CD14-positive monocyte (primary cell): ENCODE data around the gene PRSS33. TPM values are rescaled to one million over a fixed set of nuclear protein-coding genes. Genes with fewer than 3 reads are reported as not detected.

Experiments
- DNase-seq, 3 donors: peaks; one replicate each; pipeline ENCODE4 v3.0.0-alpha.2; 2011 to 2022
- H2AFZ ChIP-seq: 2 replicates; pipeline ENCODE4 v1.6.0; 2012; ENCODE audit warnings: mild to moderate bottlenecking, low read depth, low read length, inconsistent platforms; ENCODE audit not compliant: insufficient read depth, poor library complexity, severe bottlenecking
- H3K27ac ChIP-seq, 2 donors: 1 replicate in 1 of 2; 2 replicates in 1 of 2; pipeline ENCODE4 v1.5.1; 2012 to 2013; ENCODE audit warnings: low read length in 2 of 2, control low read depth in 1 of 2, inconsistent platforms in 1 of 2, low read depth in 1 of 2, mild to moderate bottlenecking in 1 of 2
- H3K27me3 ChIP-seq, 2 donors: one replicate each; pipeline versions ENCODE4 v1.6.0 to v1.6.1; 2011 to 2013; ENCODE audit warnings: low read length in 2 of 2; ENCODE audit not compliant: control insufficient read depth in 2 of 2, insufficient read depth in 2 of 2
- H3K36me3 ChIP-seq, 2 donors: replicated peaks in 1 of 2; 1 replicate in 1 of 2; 2 replicates in 1 of 2; pipeline versions ENCODE4 v1.5.1 to v1.6.1; 2012 to 2013; ENCODE audit warnings: low read length in 2 of 2, control low read depth in 1 of 2, inconsistent platforms in 1 of 2, mild to moderate bottlenecking in 1 of 2; ENCODE audit not compliant: insufficient read depth in 2 of 2, control insufficient read depth in 1 of 2
- H3K4me1 ChIP-seq, 2 donors: 1 replicate in 1 of 2; 2 replicates in 1 of 2; pipeline versions ENCODE4 v1.5.1 to v1.6.1; 2012 to 2013; ENCODE audit warnings: low read length in 2 of 2, control low read depth in 1 of 2, inconsistent platforms in 1 of 2, mild to moderate bottlenecking in 1 of 2, moderate library complexity in 1 of 2; ENCODE audit not compliant: insufficient read depth in 2 of 2, control insufficient read depth in 1 of 2
- H3K4me2 ChIP-seq: replicated peaks from 2 replicates; pipeline ENCODE3; 2012; ENCODE audit warnings: low read length, moderate library complexity, mild to moderate bottlenecking; ENCODE audit not compliant: poor library complexity, severe bottlenecking; ENCODE audit errors: extremely low read depth
- H3K4me3 ChIP-seq, 3 experiments: fragments of 200-600 bp in 1 of 3; sonication (generic) in 1 of 3; replicated peaks in 1 of 3; 1 replicate in 2 of 3; 2 replicates in 1 of 3; pipeline ENCODE4 v1.5.1; 2011 to 2013; ENCODE audit warnings: low read length in 3 of 3, mild to moderate bottlenecking in 3 of 3, control low read depth in 2 of 3, low read depth in 2 of 3, inconsistent platforms in 1 of 3, moderate library complexity in 1 of 3
- H3K79me2 ChIP-seq: 2 replicates; pipeline ENCODE4 v1.6.0; 2012; ENCODE audit warnings: mild to moderate bottlenecking, control low read depth, inconsistent platforms, low read length, moderate library complexity; ENCODE audit not compliant: insufficient read depth
- H3K9ac ChIP-seq: 2 replicates; pipeline ENCODE4 v1.6.0; 2017; ENCODE audit warnings: low read length, mild to moderate bottlenecking; ENCODE audit not compliant: insufficient read depth, poor library complexity, severe bottlenecking
- H3K9me3 ChIP-seq, 2 donors: replicated peaks in 1 of 2; 1 replicate in 1 of 2; 2 replicates in 1 of 2; pipeline versions ENCODE4 v1.5.1 to v1.6.1; 2012 to 2013; ENCODE audit warnings: low read length in 2 of 2, control low read depth in 1 of 2; ENCODE audit not compliant: control insufficient read depth in 1 of 2, insufficient read depth in 1 of 2
- H4K20me1 ChIP-seq: 2 replicates; pipeline ENCODE4 v1.6.0; 2012; ENCODE audit warnings: mild to moderate bottlenecking, low read length, control low read depth, moderate library complexity; ENCODE audit not compliant: insufficient read depth
- H3K27ac Mint-ChIP-seq, 7 donors: one replicate each; pipeline ENCODE4 v1.8.0; 2020; ENCODE audit warnings: mild to moderate bottlenecking in 7 of 7, mixed read lengths in 7 of 7, moderate library complexity in 6 of 7, inconsistent platforms in 2 of 7
- H3K27me3 Mint-ChIP-seq, 3 donors: one replicate each; pipeline ENCODE4 v1.8.0; 2021 to 2022; ENCODE audit warnings: low read depth in 3 of 3, mild to moderate bottlenecking in 3 of 3, mixed read lengths in 3 of 3, moderate library complexity in 3 of 3, inconsistent platforms in 1 of 3
- H3K36me3 Mint-ChIP-seq, 2 donors: one replicate each; pipeline ENCODE4 v1.8.0; 2020; ENCODE audit warnings: mixed read lengths in 2 of 2, inconsistent platforms in 1 of 2, mild to moderate bottlenecking in 1 of 2
- H3K4me1 Mint-ChIP-seq: one replicate; pipeline ENCODE4 v1.8.0; 2020; ENCODE audit warnings: mild to moderate bottlenecking, mixed read lengths
- H3K4me3 Mint-ChIP-seq, 2 donors: one replicate each; pipeline ENCODE4 v1.8.0; 2020; ENCODE audit warnings: mild to moderate bottlenecking in 2 of 2, mixed read lengths in 2 of 2, moderate library complexity in 1 of 2
- H3K9me3 Mint-ChIP-seq, 7 donors: one replicate each; pipeline ENCODE4 v1.8.0; 2020 to 2022; ENCODE audit warnings: mixed read lengths in 7 of 7, mild to moderate bottlenecking in 6 of 7, moderate library complexity in 6 of 7, inconsistent platforms in 2 of 7
- CTCF ChIP-seq: fragments of 200-600 bp; IDR thresholded peaks from one replicate; pipeline ENCODE4 v1.8.0; 2022; ENCODE audit warnings: antibody characterized with exemption, mild to moderate bottlenecking
- WGBS: methylation state at CpG from one replicate; pipeline ENCODE4 v1.1.5; 2013; ENCODE audit warnings: missing lambda C conversion rate; ENCODE audit not compliant: insufficient coverage; 5-methylcytosine and 5-hydroxymethylcytosine counted together
- intact Hi-C, 2 donors: fragments of 100-400 bp; cut with micrococcal nuclease; formaldehyde crosslinking; loops; one replicate each; pipeline versions ENCODE4 v1.15.0 to v1.15.1; 2023
- polyA plus RNA-seq, 3 donors: library from polyadenylated mRNA; depleted of rRNA in 1 of 3; unstranded in 2 of 3; stranded (reverse) in 1 of 3; fragments of 300-500 nt in 2 of 3; fragments of >200 nt in 1 of 3; fragmentation: Illumina TruSeq in 2 of 3; gene quantifications; 1 replicate in 2 of 3; 2 replicates in 1 of 3; pipeline ENCODE4 v1.2.3, GENCODE V29; 2012 to 2021

PRSS33 gene
- polyA plus RNA-seq, 3 donors: 0.05 TPM; not detected in 2

GRCh38 chr16:2811703-2812471 is 24.5 kb upstream of the PRSS33 start:
- H3K4me3 ChIP-seq: no peak overlapping the region

GRCh38 chr16:2810651-2811050 is 23.3 kb upstream of the PRSS33 start:
- Histone ChIP-seq H3K36me3 (no peaks in the 10 kb centered on the region), H3K9ac (no peak overlapping the region), H3K79me2 (no peaks in the 10 kb centered on the region), H2AFZ (no peak overlapping the region), H4K20me1 (no peaks in the 10 kb centered on the region), H3K4me1 (peaks cover 5 to 6% of the 10 kb centered on the region in 2 donors), H3K27ac (no peak overlapping the region), H3K4me2 (no peak overlapping the region), H3K9me3 (no peaks in the 10 kb centered on the region), H3K4me3 (no peak overlapping the region), H3K27me3 (peaks cover 0 to 5% of the 10 kb centered on the region in 2 donors)
- Mint-ChIP-seq H3K36me3 (no peaks in the 10 kb centered on the region), H3K27ac (no peak overlapping the region), H3K27me3 (peaks cover 11 to 27% (median 14%) of the 10 kb centered on the region in 3 donors), H3K4me1 (peaks cover 3% of the 10 kb centered on the region), H3K4me3 (no peak overlapping the region), H3K9me3 (peaks cover 0 to 9% (median 0%) of the 10 kb centered on the region in 7 donors)
- intact Hi-C loops: no loop called here
- 76% methylated on average over 6 of the region's 6 CpGs for WGBS
- DNase-seq: no peak
- TF ChIP-seq CTCF: no peak

More at GRCh38 chr16:2811703-2812471, 24.5 kb upstream of the PRSS33 start:
- no peaks in the 10 kb centered on the region for H3K36me3 Mint-ChIP-seq
- peaks cover 8% of the 10 kb centered on the region for H3K4me1 Mint-ChIP-seq
- Histone ChIP-seq H3K4me1 (peaks cover 5 to 12% of the 10 kb centered on the region in 2 donors), H3K27me3 (peaks cover 0 to 5% of the 10 kb centered on the region in 2 donors), H3K9me3 (no peaks in the 10 kb centered on the region), H3K9ac (no peak overlapping the region), H3K79me2 (no peaks in the 10 kb centered on the region), H2AFZ (no peak overlapping the region), H4K20me1 (no peaks in the 10 kb centered on the region), H3K27ac (no peak overlapping the region), H3K36me3 (no peaks in the 10 kb centered on the region), H3K4me2 (no peak overlapping the region)
- H3K27ac Mint-ChIP-seq: peak overlapping the region in 1 of 7 donors; percentile 74
- no peak overlapping the region for H3K4me3 Mint-ChIP-seq
- H3K27me3 Mint-ChIP-seq: peaks cover 13 to 30% (median 14%) of the 10 kb centered on the region in 3 donors
- intact Hi-C loops: no loop called here
- WGBS: 82% methylated on average over 13 of the region's 15 CpGs
- TF ChIP-seq CTCF: no peak
- no peak for DNase-seq
- H3K9me3 Mint-ChIP-seq: peaks cover 0 to 7% (median 0%) of the 10 kb centered on the region in 7 donors
